ENCODE results near the gene SEMA3E.

Gene SEMA3E

DNA sequence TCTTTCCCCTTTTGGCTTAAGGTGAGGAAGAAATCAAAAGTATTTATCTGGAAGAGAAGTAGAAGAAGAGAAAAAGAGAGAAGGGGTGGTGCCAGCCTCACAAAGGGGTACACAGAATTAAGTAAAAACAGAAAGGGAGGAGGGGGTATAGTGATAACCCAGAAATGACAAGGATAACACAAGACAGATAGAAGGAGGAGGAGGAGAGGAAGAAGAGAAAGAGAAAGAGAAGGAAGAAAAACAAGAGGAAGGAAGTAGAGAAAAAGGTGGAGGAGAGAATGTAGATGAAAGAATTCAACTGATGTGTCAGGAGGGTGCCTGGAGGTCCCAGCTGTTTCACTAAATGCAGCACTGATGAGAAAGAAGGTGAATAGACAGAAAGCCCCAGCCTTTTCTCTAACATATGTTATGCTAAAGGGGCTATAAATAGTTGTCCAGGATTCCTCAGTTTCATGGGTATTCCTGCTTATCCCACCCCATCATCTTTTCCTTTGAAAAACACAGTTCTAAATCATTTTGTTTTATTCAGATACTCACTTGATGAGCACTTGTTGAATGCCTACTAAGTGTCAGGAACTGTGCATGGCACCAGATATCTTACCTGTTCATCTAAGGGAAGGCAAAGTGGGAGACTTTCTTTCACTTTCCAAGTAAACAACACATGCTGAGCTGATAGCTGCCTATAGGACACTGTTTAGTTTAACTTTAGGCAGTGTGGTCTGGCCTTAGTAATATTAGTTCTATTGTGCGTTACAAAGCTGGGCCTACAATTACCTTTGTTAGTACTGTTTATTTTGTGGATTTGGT is 8.0 kb downstream of the SEMA3E start:
- no peak for DNase-seq

- DNase-seq = no peak
These were observed 8.7 kb downstream of the SEMA3E start for GRCh38 chr7:83640240-83640639.

DNA sequence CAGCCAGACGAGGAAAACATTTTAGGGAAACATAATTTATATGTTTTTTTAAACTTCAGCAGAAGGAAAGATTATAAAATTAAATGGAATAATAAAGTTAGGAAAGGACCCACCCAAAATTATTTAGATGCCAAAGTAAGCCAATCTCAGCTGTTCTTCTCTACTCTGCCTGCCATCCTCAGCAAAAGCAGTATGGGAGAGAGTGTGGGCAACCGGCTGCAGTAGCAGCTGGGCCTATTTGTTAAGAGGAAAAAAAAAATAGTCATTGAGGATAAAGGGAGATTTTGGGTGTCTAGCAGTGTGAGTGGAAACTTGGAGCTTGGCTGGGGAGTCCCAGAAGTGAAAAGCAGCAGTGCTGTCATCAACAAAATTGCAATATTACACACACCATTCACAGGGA is 15.4 kb downstream of the SEMA3E start:
- DNase-seq = no peak

DNA sequence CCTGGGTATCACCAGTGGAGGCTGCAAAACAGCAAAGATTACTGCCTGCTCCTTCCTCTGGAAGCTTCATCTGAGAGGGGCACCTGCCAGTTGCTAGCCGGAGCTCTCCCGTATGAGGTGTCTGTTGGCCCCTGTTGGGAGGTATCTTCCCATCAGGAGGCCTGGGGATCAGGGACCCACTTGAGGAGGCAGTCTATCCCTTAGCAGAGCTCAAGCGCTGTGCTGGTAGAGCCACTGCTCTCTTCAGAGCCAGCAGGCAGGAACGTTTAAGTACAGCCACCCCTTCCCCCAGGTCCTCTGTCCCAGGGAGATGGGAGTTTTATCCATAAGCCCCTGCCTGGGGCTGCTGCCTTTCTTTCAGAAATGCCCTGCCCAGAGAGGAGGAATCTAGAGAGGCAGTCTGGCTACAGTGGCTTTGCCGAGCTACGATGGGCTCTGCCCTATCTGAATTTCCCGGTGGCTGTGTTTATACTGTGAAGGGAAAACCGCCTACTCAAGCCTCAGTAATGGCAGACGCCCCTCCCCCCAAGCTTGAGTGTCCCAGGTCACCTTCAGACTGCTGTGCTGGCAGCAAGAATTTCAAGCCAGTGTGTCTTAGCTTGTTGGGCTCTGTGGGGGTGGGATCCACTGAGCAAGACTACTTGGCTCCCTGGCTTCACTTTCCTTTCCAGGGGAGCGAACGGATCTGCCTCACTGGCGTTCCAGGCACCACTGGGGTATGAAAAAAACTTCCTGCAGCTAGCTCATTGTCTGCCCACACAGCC is 19.6 kb downstream of the SEMA3E start:
- DNase-seq = no peak

GRCh38 chr7:83617858-83618257 is 31.1 kb downstream of the SEMA3E start:
- no peak for DNase-seq

DNA sequence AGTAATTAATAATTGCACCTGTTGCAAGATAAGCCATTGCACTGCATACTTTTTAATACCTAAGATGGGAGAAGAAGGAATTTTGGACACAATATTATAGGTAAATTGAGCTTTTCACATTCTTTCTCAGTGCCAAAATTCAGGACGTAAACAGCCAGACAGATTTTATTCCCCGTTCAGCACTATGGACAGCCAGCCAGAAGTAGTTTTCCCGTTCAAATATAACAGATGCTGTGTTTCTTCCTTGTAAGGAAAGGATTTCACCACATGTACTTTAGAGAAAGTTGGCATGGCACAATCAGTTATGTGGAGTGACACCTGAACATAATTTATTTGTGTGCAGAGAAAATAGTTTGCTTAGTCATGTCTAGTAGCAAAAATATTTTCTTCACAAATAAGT is 34.8 kb downstream of the SEMA3E start:
- DNase-seq = no peak

DNA sequence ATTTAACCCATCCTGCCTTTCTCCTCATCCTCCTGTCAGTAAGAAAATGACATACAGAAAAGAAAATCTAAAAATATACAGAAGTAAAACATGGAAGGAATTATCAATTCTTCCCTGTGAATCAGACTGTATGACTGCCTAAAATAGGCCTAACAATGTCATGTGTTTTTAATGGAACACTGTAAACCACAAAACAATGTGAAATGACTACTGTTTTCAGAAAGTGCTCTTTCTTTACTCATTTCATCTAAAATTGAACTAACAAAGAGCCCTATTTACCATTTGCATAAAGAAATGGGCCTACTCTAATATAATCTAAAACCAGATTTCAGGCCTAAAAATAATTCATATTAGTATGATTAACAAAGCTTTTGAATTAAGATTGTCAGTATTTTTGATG is 35.7 kb downstream of the SEMA3E start:
- DNase-seq = no peak

- no peak for DNase-seq
These were observed 37.2 kb downstream of the SEMA3E start for GRCh38 chr7:83611776-83612175.

GRCh38 chr7:83610649-83611304 is 38.2 kb downstream of the SEMA3E start:
- no peak for DNase-seq

DNA sequence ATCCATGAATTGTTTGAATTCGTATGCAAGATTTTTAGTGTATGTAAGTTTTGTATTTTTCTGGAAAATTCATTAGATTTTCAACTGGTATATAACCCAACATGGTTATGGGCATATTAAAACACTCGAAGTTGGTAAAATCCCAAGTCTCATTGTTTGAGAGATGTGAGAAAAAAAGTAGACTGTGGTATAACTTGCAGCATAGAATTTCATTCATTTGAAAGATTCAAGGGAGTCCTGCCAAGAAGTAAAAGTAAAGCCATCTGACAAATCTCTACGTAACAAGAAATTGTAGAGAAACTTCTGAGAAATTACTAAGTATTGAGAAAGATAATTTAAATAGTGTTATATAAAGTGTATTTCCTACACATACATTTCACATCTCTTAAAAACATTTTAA is 40.2 kb downstream of the SEMA3E start:
- DNase-seq = no peak

GRCh38 chr7:83603649-83604048 is 45.3 kb downstream of the SEMA3E start:
- DNase-seq = no peak

GRCh38 chr7:83599131-83599530 is 49.8 kb downstream of the SEMA3E start:
- DNase-seq = no peak

DNA sequence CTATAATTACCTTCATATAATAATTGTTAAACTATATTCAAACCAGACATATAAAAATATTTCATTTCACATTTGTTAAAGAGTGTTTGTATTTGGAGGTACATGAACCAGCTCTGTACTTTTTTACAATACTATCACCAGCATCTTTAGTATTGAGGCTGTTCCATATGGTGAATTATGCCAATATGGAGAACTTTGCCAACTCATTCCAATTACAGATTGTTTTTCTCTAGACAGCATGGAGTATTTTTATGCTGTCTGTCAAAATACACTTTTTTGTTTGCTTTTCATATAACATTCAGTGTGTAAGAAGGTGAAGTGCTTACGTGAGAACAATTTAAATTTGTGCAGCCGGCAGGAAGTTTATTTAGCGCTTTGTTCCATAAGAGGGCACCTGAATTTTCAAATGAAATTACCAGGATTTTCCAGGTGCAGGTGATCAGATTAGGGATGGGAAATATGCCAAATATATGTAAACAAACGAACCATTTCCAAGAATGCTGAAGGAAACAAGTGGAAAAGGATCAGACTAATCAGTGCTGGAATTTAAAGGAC is 54.9 kb downstream of the SEMA3E start:
- DNase-seq = no peak

DNA sequence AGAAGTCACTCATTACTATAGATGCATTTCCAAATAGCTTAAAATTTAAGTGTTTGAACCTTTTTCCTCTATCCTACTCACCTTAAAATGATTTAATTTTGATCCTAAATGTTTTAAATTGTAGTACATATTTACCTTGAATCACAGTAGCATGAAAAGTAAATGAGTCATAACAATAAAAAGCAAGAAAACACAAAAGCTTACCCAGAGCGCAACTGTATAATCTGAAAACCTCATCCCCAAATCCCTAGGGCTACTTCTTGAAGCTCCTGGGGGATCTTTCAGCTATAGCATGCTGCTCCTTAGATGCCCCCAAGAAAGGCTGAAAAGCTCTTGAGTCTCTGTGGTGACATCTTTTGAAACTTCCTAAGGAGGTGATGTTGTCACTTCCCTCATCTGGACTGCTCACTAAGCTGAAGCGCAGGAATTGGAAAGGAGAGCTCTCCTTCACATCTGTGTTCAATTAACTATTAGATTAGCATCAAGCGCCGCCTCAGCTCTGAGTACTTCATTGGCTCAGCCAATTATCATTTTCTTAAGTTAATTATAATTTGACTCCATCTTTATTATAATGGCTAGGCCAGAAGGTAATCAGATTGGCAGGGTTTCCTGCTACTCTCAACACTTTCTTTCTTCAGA is 60.2 kb downstream of the SEMA3E start:
- DNase-seq = no peak

GRCh38 chr7:83586281-83586680 is 62.7 kb downstream of the SEMA3E start:
- no peak for DNase-seq

GRCh38 chr7:83581667-83582435 is 67.1 kb downstream of the SEMA3E start:
- DNase-seq = no peak

- no peak for DNase-seq
These were observed 69.2 kb downstream of the SEMA3E start for GRCh38 chr7:83579740-83580139.

GRCh38 chr7:83575436-83575835 is 73.5 kb downstream of the SEMA3E start:
- DNase-seq = no peak

DNA sequence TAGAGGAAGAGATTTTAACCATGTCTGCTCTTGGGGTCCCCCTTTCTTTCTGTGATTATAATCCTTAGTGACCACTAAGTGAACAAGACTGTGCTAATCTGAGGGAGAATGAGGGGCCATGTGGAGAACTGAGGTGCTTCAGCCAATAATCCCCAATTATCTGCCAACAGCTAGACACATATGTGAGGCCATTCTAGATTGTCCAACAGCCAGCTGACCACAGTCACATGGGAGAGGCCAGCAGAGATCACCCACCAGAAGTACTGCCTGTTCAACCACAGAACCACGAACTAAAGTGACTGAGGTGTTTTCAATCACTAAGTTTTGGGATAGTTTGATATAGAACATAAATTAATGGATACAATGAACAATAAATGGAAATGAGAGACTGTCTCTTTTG is 74.3 kb downstream of the SEMA3E start:
- no peak for DNase-seq

GRCh38 chr7:83562960-83563359 is 86.0 kb downstream of the SEMA3E start:
- DNase-seq = no peak

DNA sequence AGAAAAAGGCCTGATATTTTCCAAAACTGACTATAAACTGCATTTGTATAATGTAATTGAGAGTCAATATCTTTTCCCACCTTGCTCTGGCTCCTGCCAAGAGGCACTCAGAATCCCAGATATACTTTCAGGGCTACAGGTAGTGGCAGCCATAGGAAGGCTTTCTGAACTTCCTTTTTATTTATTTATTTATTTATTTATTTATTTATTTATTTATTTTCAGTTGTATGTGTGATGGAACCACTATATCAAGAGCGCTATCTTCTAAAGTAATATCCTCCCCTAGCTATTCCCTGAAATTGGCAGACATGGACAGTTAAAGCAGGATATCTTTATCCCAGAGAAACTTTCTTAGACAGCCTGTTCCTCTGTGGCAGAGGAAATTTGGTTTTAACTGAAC is 86.7 kb downstream of the SEMA3E start:
- DNase-seq = no peak

DNA sequence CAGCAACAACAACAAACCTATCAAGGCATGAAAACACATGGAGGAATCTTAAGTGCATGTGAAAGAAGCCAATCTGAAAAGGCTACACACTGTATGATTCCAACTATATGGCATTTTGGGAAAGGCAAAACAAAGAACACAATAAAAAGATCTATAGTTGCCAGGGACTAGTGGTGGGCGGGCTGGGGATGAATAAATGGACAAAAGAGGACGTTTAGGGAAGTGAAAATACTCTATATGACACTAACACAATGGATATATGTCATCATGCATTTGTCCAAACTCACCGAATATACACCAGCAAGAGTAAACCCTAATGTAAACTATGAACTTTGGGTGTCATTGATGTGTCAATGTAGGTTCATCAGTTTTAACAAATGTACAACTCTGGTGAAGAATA is 89.1 kb downstream of the SEMA3E start:
- DNase-seq = no peak

Measured in NCI-H2171 (cell line).